IMR-90 (cell line): ENCODE results near the gene MAGI2. TPM values are rescaled to one million over a fixed set of nuclear protein-coding genes. Genes with fewer than 3 reads are reported as not detected.

Experiments
- ATAC-seq: fragments of 200-7000 bp; cut with Tn5 transposase; 2 replicates; pipeline ENCODE4 v1.9.1; 2020; ENCODE audit warnings: low read depth, mild to moderate bottlenecking, moderate library complexity
- BruUV-seq: library from RNA; stranded (reverse); fragments of 400-500 nt; replicated peaks from 2 replicates; lab custom pipeline; 2021; lab: Mats Ljungman, UMichigan
- CTCF ChIA-PET: fragments of 300-600 bp; formaldehyde crosslinking; extraction: SDS; loops from one replicate; lab custom pipeline; 2021; ENCODE audit warnings: antibody characterized with exemption; lab: Yijun Ruan, JAX
- POLR2A ChIA-PET: fragments of 300-600 bp; sonication (Branson Sonifier 250); formaldehyde crosslinking; loops from one replicate; lab custom pipeline; 2022; ENCODE audit warnings: antibody characterized with exemption; ENCODE audit not compliant: unreplicated experiment; lab: Charles Lee
- DNase-seq: peaks from one replicate; pipeline ENCODE4 v3.0.0; 2013
- H2AFZ ChIP-seq: replicated peaks from 2 replicates; pipeline ENCODE3; 2013; ENCODE audit warnings: low read length, mild to moderate bottlenecking; ENCODE audit not compliant: poor library complexity
- H2AK5ac ChIP-seq: 2 replicates; pipeline ENCODE4 v1.6.1; 2013; ENCODE audit warnings: low read depth, low read length, inconsistent platforms
- H2AK9ac ChIP-seq: replicated peaks from 2 replicates; pipeline ENCODE3; 2013; ENCODE audit warnings: mild to moderate bottlenecking, low read depth, low read length, moderate library complexity; ENCODE audit not compliant: poor library complexity
- H2BK120ac ChIP-seq: 2 replicates; pipeline ENCODE4 v1.6.1; 2013; ENCODE audit warnings: low read depth, low read length, inconsistent platforms
- H2BK15ac ChIP-seq: 3 replicates; pipeline ENCODE4 v1.6.1; 2013; ENCODE audit warnings: low read depth, low read length, inconsistent platforms
- H2BK20ac ChIP-seq: 2 replicates; pipeline ENCODE4 v1.6.1; 2013; ENCODE audit warnings: low read depth, mild to moderate bottlenecking, inconsistent platforms, low read length, moderate library complexity
- H2BK5ac ChIP-seq: 2 replicates; pipeline ENCODE4 v1.6.1; 2013; ENCODE audit warnings: mild to moderate bottlenecking, low read depth, low read length, inconsistent platforms; ENCODE audit not compliant: poor library complexity, severe bottlenecking
- H3K14ac ChIP-seq: replicated peaks from 2 replicates; pipeline ENCODE4 v1.6.1; 2013; ENCODE audit warnings: low read depth, low read length, inconsistent platforms
- H3K18ac ChIP-seq: 2 replicates; pipeline ENCODE4 v1.6.1; 2013; ENCODE audit warnings: low read depth, low read length, control low read depth
- H3K23ac ChIP-seq: 2 replicates; pipeline ENCODE4 v1.6.1; 2013; ENCODE audit warnings: low read depth, low read length, inconsistent platforms
- H3K27ac ChIP-seq: 2 replicates; pipeline ENCODE4 v1.5.1; 2013; ENCODE audit warnings: mild to moderate bottlenecking, control low read depth, low read length; ENCODE audit not compliant: insufficient read depth
- H3K27me3 ChIP-seq: 2 replicates; pipeline ENCODE4 v1.6.1; 2013; ENCODE audit warnings: low read length; ENCODE audit not compliant: control insufficient read depth, insufficient read depth
- H3K36me3 ChIP-seq: 2 replicates; pipeline ENCODE4 v1.6.1; 2013; ENCODE audit warnings: low read length, mixed read lengths; ENCODE audit not compliant: control insufficient read depth, insufficient read depth
- H3K4ac ChIP-seq: 2 replicates; pipeline ENCODE4 v1.6.1; 2013; ENCODE audit warnings: low read depth, low read length, inconsistent platforms
- H3K4me1 ChIP-seq: 2 replicates; pipeline ENCODE4 v1.6.1; 2013; ENCODE audit warnings: low read length, mixed read lengths; ENCODE audit not compliant: control insufficient read depth, insufficient read depth
- H3K4me2 ChIP-seq: 2 replicates; pipeline ENCODE4 v1.6.1; 2013; ENCODE audit warnings: low read depth, mild to moderate bottlenecking, control low read depth, low read length, moderate library complexity
- H3K4me3 ChIP-seq: 2 replicates; pipeline ENCODE4 v1.5.1; 2013; ENCODE audit warnings: low read depth, mild to moderate bottlenecking, control low read depth, low read length, moderate library complexity; ENCODE audit not compliant: insufficient read depth
- H3K56ac ChIP-seq: 2 replicates; pipeline ENCODE4 v1.6.1; 2013; ENCODE audit warnings: low read length, inconsistent platforms; ENCODE audit not compliant: insufficient read depth; ENCODE audit errors: extremely low read depth
- H3K79me1 ChIP-seq, 2 experiments: 2 replicates each; pipeline ENCODE4 v1.6.1; 2013; ENCODE audit warnings: low read length in 2 of 2, inconsistent platforms in 1 of 2, low read depth in 1 of 2
- H3K9ac ChIP-seq: 2 replicates; pipeline ENCODE4 v1.6.1; 2013; ENCODE audit warnings: low read depth, low read length, control low read depth
- H3K9me1 ChIP-seq: 2 replicates; pipeline ENCODE4 v1.6.1; 2013; ENCODE audit warnings: low read length, inconsistent platforms; ENCODE audit not compliant: insufficient read depth
- H3K9me3 ChIP-seq: 2 replicates; pipeline ENCODE4 v1.6.1; 2013; ENCODE audit warnings: low read length; ENCODE audit not compliant: control insufficient read depth, insufficient read depth
- H4K20me1 ChIP-seq: 2 replicates; pipeline ENCODE4 v1.6.1; 2013; ENCODE audit warnings: low read length, inconsistent platforms; ENCODE audit not compliant: insufficient read depth
- H4K5ac ChIP-seq: 2 replicates; pipeline ENCODE4 v1.6.1; 2013; ENCODE audit warnings: mild to moderate bottlenecking, low read depth, low read length, control low read depth
- H4K8ac ChIP-seq, 2 experiments: 2 replicates each; pipeline ENCODE4 v1.6.1; 2013; ENCODE audit warnings: low read depth in 2 of 2, low read length in 2 of 2, control low read depth in 1 of 2, inconsistent platforms in 1 of 2
- H4K91ac ChIP-seq: 2 replicates; pipeline ENCODE4 v1.6.1; 2013; ENCODE audit warnings: low read depth, low read length, inconsistent platforms; ENCODE audit not compliant: insufficient read depth
- CHD1 ChIP-seq: IDR thresholded peaks from 2 replicates; pipeline ENCODE4 v1.6.1; 2012; ENCODE audit warnings: low read depth, low read length, improper control_type of control experiment
- MAFK ChIP-seq: IDR thresholded peaks from 2 replicates; pipeline ENCODE4 v1.6.1; 2012; ENCODE audit warnings: low read depth, low read length, improper control_type of control experiment
- WGBS, 2 experiments: methylation state at CpG; one replicate each; pipeline versions ENCODE4 v1.1.5 to v1.1.7; 2013; ENCODE audit warnings: missing lambda C conversion rate in 2 of 2; ENCODE audit not compliant: insufficient read length in 1 of 2; ENCODE audit errors: extremely low coverage in 2 of 2; 5-methylcytosine and 5-hydroxymethylcytosine counted together
- dilution Hi-C: fragments of 300-500 bp; cut with HindIII; formaldehyde crosslinking; loops from one replicate; pipeline ENCODE4 v1.14.3; 2018; ENCODE audit warnings: low sequenced_read_pairs; ENCODE audit not compliant: unreplicated experiment
- in situ Hi-C: fragments of 300-500 bp; cut with MboI; formaldehyde crosslinking; loops from 3 replicates; pipeline ENCODE4 v1.14.3; 2019; ENCODE audit warnings: low sequenced_read_pairs, inconsistent platforms, mixed read lengths
- intact Hi-C: fragments of 100-400 bp; cut with micrococcal nuclease; formaldehyde crosslinking; loops from 2 replicates; pipeline ENCODE4 v1.10.0; 2022
- polyA plus RNA-seq, 3 experiments: library from polyadenylated mRNA; depleted of rRNA; stranded (reverse); fragments of >200 nt; gene quantifications; 2 replicates each; pipeline ENCODE4 v1.2.3, GENCODE V29; 2012; ENCODE audit warnings: low replicate concordance in 1 of 3
- total RNA-seq: library from RNA; depleted of rRNA; stranded (reverse); fragments of >200 nt; gene quantifications from 2 replicates; pipeline ENCODE4 v1.2.3, GENCODE V29; 2012

The MAGI2 gene
- total and polyA plus RNA-seq, 2 of the 4 experiments (the other 2 are of a cell fraction): 2.5 to 17.9 TPM

DNA sequence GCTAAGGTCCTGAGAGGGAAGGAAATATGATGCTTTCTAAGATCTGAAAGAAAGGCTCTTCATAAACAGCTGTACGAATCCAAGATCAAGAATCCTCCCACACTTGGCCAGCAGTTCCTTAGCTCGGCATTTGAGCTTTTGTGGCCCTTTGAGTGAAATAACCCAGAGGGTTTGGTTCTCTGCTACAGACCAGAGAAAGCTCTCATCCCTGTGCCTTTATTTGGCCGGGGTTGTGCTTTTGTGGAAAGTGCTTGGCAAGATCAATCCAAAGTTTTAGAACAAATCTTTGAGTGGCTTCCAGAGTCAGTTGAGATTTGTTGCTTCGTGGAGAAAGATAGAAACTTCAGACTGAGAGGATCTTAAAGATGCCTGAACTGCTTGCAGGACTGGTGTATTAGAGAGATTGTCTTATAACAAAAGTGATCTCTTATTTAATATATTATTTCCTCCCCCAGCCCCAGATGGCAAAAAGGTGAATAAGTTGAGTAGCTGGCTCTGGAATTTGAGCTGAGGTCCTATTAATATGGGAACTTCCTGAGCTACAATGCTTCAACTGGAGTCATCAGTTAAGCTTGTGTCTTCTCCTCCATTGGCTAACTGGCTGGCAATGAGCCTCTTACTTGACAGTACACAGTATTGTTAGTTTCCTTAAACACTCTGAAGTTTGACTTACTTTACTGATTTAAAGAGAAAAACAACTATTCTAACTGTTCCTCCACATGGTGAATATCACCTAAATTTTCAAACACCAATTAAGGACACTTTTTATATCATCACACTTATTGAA is 687.3 kb downstream of the MAGI2 start:
- Histone ChIP-seq H3K36me3 (no peaks in the 10 kb centered on the region), H3K27me3 (no peaks in the 10 kb centered on the region), H4K8ac (no peak overlapping the region), H4K20me1 (no peaks in the 10 kb centered on the region), H2AK9ac (no peak overlapping the region), H3K4me3 (no peak overlapping the region), H3K56ac (no peak overlapping the region), H3K9me3 (no peaks in the 10 kb centered on the region), H2AK5ac (no peak overlapping the region), H3K9me1 (no peaks in the 10 kb centered on the region), H2AFZ (no peak overlapping the region), H3K27ac (no peak overlapping the region), H4K91ac (no peak overlapping the region), H2BK20ac (no peak overlapping the region), H2BK15ac (no peak overlapping the region), H3K4ac (no peak overlapping the region), H2BK120ac (no peak overlapping the region), H3K4me2 (no peak overlapping the region), H3K9ac (no peak overlapping the region), H2BK5ac (no peak overlapping the region), H4K5ac (no peak overlapping the region), H3K4me1 (peaks cover 3% of the 10 kb centered on the region; the same call in 1 of the 2 replicates), H3K79me1 (peaks cover 3 to 15% of the 10 kb centered on the region in 2 experiments; a peak in 3 of 4 replicates), H3K14ac (no peak overlapping the region), H3K23ac (0 out of 2 replicates have a peak overlapping the region, but pooled peaks have one; percentile 15), H3K18ac (no peak overlapping the region)
- CTCF ChIA-PET: interaction anchor here (0.9 kb wide), 2 partner anchors 17 to 746 kb away, joined by 3 read pairs; no protein-coding TSS in a partner anchor
- intact Hi-C loops (no loop called here), dilution Hi-C loops (no loop called here), in situ Hi-C loops (no loop called here)
- BruUV-seq: no TSS peak
- ATAC-seq: no peak
- WGBS, 2 experiments: no CpG with 5 or more reads among the region's 4 CpGs
- POLR2A ChIA-PET: interaction anchor here (0.7 kb wide), 1 partner anchor 13 kb away, joined by 3 read pairs; no protein-coding TSS in a partner anchor
- TF ChIP-seq CHD1 (no peak), MAFK (no peak)
- DNase-seq: peak; percentile 50
